HG03280 (cell line): ENCODE data around the gene EEF1B2.
"Not testable (repeated sequence)": the region's sequence is repeated elsewhere in the genome, so short reads cannot be mapped to it uniquely, and the experiment has no call there.

Source experiments
- ATAC-seq: cut with Tn5 transposase; IDR thresholded peaks from one replicate; pipeline ENCODE4 v1.9.1; 2021; ENCODE audit warnings: mild to moderate bottlenecking, moderate library complexity; ENCODE audit not compliant: unreplicated experiment

EEF1B2 gene

GRCh38 chr2:206159346-206160124 lies at the start of gene EEF1B2, which contains the start of gene NDUFS1:
Gene EEF1B2 (plus strand): TSS chr2:206159895. CDS start chr2:206159980, 85 bp downstream.
Gene NDUFS1 (minus strand): TSS chr2:206159444. CDS start chr2:206153678, 5,766 bp downstream.
- ATAC-seq, result peak; percentile 88

DNA sequence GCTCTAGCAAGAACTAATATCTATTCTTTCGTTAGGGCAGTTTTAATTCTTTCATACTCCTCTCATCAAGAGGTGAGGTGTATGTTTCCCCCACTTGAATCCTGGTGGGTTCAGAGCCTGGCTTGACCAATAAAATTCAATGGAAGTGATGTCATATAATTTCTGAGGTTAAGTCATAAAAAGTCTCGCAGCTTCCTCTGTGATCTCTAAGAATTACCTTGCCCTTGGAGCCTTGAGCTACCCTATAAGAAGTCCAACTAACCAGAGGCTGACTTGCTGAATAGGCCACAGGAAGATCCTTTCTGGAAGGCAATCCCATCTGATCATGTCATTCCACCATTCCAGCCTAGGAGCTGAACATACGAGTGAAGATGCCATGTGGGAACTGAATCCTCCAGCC lies 47.6 kb upstream of the EEF1B2 start:
- ATAC-seq, result no peak

DNA sequence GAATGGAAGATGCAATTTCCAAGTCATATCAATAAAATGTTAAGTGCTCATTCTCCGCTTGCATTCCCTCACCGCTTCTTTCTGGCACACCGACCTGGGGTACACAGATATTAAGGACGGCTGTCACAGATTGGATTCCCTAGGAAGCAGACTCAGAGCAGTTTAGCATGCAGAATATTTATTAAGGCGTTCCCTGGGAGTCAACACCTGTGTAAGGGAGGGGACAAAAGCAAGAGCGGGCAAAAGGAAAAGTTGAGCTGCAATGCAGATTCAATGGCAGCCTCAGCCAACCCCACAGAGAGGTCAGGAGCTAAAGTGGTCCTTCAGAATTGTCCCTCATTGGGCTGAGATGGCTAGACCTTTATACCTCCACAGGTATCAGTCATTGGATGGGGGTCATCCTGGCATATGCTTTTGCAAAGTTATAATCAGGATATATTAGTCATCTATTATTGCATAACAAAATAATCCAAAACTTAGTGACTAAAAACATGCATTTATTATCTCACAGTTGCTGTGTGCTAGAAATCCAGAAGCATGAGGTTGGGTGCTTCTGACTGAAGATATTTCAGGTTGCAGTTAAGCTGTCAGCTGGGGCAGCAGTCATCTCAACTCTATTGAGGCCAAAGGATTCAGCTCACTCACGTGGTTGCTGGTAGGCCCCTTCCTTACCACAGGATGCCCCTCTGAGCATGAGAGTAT lies 46.7 kb upstream of the EEF1B2 start:
- no peak for ATAC-seq

- ATAC-seq, result no peak
Measured at GRCh38 chr2:206115026-206115578, 44.6 kb upstream of the EEF1B2 start.

DNA sequence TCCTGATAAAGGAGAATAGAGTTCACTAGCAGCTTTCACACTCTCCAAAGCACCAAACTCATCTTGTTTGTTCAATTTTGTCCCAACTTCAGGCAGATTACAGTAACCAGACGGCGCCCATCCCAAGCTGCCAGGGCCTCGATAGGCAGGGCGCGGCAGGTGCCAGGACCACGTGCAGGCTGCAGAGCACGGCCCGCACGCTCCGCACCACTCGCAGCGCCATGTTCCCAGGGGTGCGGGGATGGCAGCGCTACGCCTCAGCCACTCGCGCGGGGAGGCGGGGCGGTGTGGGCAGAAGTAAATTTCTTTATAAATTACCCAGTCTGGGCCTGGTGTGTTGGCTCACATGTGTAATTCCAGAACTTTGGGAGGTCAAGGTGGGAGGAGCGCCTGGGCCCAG lies 43.4 kb upstream of the EEF1B2 start:
- ATAC-seq, result no peak

- ATAC-seq, result not testable (repeated sequence)
Measured at GRCh38 chr2:206122569-206122968, 37.1 kb upstream of the EEF1B2 start.

DNA sequence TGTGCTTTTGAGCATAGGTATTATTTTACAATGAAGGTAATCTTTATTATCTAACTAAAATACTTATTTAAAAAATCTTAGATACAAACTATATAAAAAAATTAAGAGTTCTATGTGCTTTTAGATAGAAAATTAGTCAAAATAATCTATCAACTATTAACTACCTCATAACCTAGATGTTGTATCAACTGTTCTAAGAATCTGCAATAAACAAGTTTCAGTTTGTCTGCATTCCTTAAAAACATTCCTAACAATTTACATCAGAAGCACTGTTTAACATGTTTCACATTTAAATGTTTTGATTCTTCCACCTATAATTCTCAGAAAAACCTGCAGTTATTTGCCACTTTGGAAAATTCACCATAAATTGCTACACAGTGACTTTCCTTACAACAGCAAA lies 33.8 kb upstream of the EEF1B2 start:
- no peak for ATAC-seq

DNA sequence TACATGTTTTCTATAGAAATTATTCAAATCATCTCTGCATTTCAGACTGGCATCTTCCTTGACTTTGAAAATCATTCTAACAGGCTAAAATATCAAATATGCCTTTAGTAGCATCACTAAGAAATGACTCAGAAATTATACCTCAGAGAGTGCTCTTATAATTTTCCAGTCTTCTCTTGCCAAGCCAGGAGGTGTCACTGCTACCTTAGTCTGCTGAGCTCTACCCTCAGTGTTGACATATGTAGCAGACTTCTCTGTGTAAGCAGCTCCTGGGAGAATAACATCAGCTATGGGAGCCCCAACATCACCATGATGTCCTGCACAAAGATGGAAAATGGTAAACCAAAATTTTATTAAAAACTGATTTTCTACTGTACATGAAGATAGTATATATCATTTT lies 32.0 kb upstream of the EEF1B2 start:
- no peak for ATAC-seq

GRCh38 chr2:206143451-206143850 lies 16.2 kb upstream of the EEF1B2 start:
- ATAC-seq, result no peak

GRCh38 chr2:206144383-206144782 lies 15.3 kb upstream of the EEF1B2 start:
- no peak for ATAC-seq

GRCh38 chr2:206145665-206146064 lies 14.0 kb upstream of the EEF1B2 start:
- no peak for ATAC-seq

GRCh38 chr2:206149330-206149729 lies 10.4 kb upstream of the EEF1B2 start:
- ATAC-seq, result no peak

- ATAC-seq, result no peak
Measured at GRCh38 chr2:206150168-206150567, 9.5 kb upstream of the EEF1B2 start.

DNA sequence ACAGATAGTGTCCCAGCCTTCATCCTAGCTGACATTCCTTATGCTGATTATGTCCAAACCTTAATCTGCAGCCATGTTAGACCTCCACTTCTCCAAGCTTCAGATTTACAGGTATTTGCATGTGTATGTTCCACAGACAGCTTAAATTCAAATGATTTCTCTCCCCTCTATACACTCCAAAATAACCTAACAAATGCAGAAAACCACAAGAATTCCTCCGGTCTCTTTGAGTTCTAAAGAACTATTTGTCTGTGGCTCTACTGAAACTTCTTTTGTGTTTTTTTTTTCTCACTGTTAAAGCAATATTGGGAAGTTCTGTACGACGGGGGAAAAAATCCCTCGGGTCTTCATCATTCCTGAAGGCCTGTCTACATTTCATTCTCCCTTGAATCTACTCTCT lies 9.1 kb upstream of the EEF1B2 start:
- ATAC-seq, result no peak

- ATAC-seq, result no peak
Measured at GRCh38 chr2:206154197-206154596, 5.5 kb upstream of the EEF1B2 start.

- not testable (repeated sequence) for ATAC-seq
Measured at GRCh38 chr2:206157014-206157413, 2.7 kb upstream of the EEF1B2 start.

DNA sequence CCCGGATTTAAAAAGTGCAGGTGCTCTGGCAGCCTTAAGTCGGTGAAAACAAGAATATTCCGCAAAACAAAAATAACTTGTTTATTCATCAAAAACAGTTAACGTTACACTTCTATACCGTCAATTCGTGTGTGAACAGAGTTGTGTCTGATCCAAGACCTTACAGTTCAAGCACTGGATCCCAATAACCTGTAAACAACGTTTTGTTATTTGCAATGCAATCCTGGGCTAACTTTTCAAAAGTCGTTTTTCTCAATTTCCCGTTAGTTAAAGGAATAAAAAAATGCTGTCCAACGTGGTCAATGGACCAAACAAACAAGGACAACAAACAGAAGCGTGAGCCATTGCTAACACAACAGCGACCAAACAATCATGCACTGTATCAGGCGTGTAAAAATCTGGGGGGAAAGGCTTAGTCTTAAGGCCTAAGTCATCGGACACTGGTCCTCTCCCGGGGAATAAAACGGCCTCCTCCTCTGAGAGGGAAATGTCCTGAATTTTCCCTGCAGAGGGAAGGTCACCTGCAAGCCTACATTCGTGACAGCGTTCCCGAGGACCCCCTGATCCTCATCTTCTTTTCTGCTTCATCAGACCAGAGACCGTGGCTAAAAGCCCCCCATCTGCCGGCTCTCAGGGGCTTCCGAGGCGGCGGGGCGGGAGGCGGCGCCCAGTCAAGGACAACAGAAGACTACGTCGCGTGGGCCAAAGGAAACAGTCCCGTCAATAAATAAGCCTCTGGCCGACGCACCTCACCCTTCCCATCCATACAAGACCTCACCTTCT lies 941 bp upstream of the EEF1B2 start:
- peak; percentile 18 for ATAC-seq

DNA sequence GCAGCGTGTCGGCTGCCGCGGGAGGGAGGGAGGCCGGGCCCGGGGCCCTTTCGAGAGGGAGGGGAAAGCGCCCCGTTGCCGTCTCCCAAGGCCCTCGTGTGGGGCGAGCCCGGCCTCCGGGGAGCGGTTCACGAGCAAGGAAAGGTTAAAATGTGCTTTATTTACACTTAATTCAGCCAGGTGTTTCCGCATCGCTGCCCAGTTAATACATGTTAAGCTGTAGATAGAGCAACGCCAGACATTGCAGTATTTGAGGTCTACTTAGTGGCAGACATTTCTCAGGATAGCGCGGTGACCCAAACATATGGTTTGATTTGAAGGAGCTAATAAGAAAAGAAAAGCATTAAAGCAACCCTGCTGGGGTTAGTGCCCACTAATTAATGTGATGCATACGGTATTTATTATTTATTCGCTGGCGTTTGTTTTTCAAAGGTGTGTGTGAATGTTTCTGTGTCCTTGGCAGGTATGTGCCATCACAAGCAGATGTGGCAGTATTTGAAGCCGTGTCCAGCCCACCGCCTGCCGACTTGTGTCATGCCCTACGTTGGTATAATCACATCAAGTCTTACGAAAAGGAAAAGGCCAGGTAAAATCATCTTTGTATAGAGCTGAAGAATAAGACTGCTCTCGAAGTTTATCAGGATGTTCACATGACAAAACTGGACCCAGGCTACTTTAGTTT lies 571 bp downstream of the EEF1B2 start:
- ATAC-seq, result peak; percentile 57

DNA sequence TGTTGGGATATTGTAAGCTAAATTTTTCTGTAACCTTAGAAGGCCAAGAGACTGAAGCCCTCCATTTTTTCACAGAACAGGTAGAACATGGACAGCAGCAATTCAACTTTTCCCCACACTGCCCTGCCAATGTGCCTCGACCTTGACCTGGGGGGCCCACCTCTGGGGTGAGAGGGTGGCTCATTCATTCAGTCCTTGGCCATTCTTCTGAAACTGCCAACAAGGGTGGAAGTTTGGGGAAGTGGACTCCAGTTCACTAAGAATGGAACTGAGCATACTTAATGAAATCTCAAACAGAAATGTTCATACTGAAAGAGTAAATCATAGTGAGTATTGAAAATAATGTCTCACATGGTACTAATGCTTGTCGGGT lies 1.1 kb downstream of the EEF1B2 start:
- no peak for ATAC-seq

DNA sequence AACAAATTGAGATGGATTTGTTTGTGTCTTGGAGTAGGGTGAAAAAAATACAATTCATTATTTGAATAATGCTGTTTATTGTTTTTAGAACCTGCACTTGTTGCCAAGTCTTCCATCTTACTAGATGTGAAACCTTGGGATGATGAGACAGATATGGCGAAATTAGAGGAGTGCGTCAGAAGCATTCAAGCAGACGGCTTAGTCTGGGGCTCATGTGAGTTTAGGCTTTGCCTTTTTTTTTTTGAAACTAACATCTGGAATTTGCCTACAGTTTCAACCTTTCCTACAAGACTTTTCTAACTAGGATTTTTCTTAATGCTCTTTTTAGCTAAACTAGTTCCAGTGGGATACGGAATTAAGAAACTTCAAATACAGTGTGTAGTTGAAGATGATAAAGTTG lies 2.7 kb downstream of the EEF1B2 start:
- not testable (repeated sequence) for ATAC-seq
